Measurements from ENCODE around the gene KRT13.

Gene KRT13

DNA sequence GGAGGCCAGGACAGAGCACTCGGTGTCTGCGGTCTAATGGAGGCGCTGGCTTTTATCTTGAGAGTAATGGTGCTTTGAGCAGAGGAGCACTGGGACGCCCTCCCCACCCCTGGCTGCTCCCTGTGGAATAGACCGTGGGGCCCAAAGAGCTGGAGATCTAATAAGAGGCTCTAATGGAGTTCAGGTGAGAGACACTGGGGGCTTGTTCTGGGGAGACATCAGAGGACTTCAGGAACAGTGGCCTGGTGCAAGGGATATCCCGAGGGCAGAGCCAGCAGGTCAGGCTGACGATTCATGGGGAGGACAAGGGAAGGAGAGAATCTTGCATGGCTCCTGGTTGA lies 32.2 kb upstream of the KRT13 start:
- no peak for DNase-seq (ENCODE audit: low spot score)

DNA sequence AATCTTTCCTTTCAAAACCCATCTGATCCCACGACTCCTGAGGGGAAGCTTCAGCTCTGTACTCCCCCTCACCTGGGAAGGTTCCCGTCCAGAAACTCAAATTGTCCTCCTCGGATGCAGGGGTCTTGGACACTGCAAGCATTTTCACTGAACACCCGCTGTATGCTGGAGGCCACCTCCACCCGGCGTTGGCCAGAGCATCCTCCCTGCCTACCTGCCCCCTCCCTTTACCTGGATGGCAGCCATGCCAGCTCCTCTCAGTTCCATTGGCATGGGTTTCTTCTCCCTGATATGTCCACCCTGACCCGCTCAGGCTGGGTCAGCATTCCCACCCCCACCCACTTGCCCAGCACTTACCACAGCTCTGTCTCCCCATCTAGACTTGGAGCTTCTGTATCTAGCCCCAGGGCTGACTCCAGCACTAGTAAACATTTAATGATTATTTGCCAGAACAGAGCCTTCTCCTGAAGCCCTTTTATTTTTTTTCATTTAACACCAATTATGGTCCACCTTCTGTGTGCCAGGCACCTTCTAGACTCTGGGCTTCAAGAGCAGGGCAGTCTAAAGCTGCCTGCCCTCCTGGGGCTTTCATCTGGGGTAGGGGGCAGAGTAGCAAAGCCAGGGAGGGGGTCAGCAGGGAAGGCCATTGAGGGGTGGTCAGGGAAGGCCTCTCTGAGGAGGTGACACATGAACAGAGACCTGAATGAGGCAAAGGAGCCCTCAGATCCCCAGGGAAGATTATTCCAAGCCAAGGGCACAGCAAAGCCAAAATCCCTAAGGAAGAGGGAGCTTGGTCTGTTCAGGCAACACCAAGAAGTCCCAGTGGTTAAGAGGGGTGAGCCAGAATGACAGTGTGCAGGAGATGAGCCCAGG lies 31.6 kb upstream of the KRT13 start:
- DNase-seq (ENCODE audit: low spot score), result no peak

DNA sequence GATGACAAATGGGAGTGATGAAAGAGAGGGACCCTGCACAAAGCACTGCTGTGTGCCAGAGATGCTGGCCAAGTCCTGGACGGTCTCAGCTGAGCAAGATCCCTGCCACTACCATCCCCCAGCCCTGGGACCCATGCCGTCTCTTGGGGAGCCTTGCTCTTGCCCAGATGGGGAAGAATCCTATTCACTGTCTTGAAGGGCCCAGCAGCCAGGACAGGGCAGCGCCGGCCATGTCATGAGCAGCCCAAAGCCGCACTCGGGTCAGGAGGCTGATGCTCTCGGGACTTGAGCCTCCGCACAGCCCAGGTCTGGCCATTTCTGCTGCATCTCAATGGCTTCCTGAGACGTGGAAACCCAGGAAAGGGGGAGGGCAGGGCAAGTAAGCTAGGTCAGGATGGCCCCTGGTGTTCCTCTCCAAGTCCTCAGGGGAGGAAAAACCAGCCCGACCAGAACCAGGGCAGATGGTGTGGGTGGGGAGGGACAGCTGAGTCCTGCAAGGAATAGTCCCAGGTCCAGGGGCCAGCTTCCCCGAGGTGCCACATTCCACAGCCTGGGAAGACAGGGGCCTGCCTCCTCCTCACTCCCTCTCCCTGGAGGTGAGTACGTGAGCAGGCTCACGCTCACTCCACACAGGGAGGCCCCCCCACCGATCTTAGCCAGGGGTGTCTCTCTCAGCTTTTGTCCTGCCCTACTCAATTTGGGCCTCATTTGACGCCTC lies 30.5 kb upstream of the KRT13 start:
- no peak for DNase-seq (ENCODE audit: low spot score)

DNA sequence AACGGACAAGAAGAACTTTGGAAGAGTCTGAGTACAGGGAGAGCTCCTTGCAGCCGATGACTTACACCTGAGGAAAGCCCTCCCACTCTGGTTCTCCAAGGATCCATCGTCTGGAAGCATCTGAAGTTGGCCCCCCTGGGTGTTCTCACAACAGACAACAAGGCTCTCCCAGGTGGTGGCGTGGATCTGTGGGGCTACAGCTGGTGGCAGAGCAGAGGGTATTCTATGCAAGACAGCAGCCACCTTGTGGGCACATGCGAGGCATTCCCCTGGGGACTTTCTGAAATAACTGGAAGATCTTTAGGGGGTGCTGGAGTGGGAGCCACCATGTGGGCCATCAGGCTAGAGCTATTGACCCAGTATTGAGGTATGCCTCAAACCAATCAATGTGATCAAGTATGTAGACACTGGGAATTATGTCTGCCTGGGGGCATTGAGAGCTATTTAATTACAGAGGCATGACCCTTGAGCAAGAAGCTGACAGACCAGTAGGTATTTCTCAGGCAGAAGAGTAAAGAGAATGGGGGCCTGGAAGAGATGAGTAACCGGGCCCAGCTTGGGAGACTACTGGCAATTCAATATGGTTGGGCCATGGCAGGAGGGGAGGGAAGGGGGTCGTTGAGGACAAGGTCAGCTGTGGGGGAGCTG lies 29.6 kb upstream of the KRT13 start:
- no peak for DNase-seq (ENCODE audit: low spot score)

DNA sequence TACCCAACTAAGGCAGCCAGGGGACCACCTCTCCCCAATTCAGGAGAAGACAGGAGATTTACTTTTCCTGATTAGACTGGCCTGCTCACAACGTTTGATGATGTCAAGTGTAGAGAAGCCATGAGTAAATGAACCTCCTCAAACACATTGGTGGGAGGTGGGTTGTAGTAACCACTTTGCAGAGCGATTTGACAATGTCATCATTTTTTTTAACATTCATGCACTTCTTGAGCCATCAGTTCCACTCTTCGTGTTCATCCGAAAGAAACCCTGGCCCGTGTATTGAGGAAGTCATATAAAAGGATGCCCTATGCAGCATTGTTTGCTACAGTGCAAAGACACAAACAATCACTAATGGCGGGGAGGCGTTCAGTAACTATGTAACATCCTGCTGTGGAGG lies 28.2 kb upstream of the KRT13 start:
- DNase-seq (ENCODE audit: low spot score), result no peak

DNA sequence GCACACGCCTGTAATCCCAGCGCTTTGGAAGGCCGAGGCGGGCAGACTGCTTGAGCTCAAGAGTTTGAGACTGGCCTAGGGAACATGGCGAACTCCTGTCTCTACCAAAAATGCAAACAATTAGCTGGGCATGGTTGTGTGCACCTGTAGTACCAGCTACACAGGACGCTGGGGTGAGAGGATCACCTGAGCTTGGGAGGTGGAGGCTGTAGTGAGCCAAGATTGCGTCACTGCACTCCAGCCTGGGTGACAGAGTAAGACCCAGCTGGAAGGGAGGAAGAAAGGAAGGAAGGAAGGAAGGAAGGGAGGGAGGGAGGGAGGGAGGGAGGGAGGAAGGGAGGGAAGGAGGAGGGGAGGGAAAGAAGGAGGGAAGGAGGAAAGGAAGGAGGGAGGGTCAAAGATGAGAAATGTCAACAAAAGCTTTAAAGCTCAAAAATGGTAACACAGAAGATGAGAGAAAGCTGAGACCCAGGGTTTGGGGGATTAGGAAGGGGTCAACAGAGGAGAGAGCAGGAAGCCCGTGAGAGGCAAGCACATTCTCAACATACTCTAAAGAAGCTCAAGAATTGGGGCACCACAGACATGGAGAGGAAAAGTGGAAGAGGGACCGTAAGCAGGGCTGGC lies 27.6 kb upstream of the KRT13 start:
- DNase-seq (ENCODE audit: low spot score), result no peak

DNA sequence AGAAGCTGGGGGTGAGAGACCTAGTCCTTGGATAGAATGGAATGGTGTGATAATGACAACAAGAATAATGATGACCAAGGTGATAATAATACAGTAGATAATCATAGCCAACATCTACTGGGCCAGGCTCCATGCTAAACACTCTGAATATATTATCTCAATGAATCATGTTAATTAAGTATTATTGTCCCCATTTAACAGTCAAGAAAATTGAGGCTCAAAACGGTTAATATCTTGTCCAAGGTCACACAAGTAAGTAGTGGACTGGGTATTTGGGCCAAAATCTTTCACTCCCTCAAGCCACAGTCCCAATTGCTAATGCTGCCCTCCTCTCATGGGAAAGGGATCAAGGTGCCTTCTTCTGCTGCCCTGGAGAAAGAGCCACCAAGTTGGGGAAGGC lies 26.6 kb upstream of the KRT13 start:
- no peak for DNase-seq (ENCODE audit: low spot score)

DNA sequence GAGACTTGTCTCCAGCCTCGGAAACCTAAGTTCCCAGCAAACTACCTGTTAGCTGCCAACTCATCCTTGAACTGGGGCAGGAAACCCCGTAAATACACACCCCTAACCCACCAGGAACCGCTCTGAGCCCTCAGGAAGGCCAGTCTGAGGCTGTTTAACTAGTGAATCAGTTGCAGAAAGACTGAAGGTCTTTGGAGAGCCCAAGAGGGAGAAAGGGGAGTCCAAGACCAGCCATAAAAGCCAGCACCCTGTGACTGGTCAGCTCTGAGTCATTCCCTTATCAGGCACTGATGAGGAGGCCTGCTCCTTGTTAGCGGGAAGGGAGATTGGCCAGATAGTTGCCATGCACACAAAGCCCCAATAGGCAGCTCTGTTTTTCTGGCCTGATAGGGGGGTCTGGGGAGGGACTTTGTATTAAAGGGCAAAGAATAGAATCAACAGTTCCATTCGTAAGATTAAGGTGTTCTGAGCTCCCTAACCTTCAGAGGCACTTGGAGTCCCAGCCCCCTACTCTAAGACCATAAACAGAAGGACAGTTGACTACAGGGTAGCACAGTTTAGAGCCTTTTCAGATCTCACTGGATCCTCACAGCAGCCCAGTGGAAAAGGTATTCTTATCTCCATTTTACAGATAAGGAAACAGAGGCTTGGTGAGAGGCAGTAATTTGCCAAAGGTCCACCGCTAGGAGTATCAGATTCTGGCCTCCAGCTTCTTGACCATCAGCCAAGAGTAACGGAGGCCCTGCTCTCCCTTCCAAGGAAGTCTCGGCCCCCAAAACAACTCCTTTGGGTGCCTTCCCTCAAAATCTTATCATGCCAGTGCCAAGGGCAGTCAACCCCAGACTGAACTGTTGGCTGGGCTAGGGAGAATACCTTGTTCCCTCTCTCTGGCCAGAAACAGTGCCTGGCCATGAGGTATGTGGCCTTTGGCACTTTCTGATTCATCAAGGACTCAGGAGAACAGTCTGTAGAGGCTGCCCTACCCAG lies 24.9 kb upstream of the KRT13 start:
- DNase-seq (ENCODE audit: low spot score), result peak; percentile 44

DNA sequence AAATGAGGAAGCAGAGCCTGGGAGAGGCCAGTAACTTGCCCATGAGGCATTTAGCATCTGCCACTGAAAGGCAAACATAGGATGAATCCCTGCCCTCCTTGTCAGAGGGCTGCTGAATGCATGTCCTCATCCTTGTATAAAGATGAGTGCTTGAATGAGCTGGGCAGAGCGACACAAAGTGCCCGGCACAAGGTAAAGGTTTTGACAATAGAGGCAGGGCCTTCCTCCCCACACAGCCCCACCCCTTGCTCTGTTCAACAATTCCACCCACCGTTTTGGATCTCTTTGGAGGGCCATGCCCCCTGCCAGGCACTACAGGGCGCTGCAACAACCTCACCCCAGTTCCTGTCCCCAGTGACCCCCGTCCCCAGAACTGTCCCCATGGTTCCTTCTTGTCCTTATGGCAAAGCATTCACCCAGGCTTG lies 24.1 kb upstream of the KRT13 start:
- DNase-seq (ENCODE audit: low spot score), result no peak

DNA sequence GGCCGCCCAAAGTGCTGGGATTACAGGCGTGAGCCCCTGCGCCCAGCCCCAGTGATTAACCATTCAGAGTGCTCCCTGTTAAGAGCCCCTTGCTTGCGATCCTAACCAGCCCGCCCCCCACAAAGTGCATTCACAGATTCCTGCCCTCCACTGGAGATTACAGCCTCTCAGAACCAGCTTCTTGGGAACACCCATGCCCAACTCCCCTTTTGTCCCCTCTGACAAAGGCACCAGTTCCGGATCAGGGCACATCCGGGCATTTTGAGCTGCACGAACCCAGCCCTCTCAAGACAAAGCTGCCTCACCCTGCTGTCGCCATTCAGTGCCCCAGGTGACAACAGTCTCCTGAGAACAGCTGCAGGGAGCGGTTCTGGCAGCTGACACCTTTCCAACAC lies 23.5 kb upstream of the KRT13 start:
- DNase-seq (ENCODE audit: low spot score), result no peak

DNA sequence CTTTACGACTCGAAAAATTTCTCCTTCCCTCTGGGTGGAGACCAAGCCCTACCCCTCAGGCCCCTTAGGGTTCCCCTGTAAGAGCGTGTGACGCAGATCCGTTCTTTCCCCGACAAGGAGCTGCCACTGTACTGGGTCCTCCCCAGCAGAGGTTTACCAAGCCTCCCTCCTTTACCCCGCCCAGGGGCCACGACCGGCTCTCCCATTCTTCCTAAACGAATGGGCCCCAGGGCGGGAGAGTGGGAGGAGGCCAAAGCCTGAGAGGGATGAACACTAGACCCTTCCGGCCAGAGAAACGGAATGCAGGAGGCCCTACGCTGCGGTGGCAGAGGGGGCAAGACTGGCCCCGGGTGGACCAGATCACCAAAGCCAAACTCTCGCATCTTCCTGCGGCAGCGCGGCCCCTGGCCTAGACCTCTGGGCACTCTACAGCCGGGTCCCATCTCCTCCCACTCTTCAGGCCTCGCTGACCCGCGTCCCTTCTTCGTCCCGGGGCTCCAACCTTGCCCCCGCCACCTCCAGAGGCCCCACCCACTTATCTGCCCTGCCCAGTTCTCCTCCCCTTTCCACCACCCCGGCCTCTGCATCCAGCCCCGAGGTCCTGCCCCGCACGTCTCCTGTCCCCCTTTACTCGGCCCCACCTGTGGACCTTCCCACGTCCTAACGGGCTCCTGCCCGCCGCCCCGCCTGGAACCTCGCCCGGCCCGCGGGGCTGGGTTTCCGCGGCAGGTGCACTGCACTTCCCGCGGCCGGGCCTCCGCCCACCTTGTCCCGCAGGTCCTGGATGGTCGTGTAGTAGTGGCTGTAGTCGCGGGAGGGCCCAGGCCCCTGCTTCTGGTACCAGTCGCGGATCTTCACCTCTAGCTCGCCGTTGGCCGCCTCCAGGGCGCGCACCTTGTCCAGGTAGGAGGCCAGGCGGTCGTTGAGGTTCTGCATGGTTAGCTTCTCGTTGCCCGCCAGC lies 21.9 kb upstream of the KRT13 start:
- no peak for DNase-seq (ENCODE audit: low spot score)

DNA sequence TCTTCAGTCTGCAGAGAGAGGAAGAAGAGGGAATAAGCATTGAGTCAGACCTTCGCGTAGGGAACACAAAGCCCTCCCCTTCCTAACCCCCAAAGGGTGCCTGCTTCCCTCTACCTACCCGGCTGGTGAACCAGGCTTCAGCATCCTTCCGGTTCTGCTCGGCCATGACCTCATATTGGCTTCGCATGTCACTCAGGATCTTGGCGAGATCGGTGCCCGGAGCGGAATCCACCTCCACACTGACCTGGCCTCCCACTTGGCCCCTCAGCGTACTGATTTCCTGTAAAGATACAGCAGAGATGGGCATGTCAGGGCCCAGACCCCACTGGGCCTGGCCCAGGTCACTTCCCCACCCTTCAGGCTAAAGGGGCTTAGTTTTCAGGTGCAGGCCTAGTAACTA lies 18.8 kb upstream of the KRT13 start:
- no peak for DNase-seq (ENCODE audit: low spot score)

DNA sequence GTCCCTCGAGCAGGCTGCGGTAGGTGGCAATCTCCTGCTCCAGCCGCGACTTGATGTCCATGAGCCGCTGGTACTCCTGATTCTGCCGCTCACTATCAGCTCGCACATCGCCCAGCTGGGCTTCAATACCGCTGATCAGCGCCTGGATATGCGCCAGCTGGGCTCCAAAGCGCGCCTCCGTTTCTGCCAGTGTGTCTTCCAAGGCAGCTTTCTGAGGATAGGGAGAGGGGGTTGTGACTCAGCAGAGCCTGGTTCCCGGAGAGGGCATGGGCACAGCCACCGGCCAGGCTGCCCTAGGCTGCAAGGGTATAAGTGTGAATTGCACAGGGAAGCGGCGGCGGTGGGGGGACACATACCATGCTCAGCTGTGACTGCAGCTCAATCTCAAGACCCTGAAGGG lies 18.4 kb upstream of the KRT13 start:
- DNase-seq (ENCODE audit: low spot score), result no peak

DNA sequence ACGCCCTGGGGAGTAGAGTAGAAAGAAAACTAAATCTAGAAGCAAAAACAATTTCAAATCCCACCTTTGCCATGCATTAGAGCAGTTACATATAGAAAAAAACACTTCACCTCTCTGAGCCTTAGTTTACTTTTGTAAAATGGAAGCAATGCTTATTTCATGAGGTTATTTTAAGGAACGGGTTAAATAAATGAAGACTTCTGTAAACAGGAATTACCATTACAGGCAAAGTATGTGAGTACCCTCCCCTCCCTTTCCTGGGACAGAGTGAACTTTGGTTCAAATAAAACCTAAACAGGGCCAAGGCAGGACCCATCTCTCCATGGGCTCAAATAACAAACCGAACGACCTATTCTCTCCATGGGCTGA lies 17.8 kb upstream of the KRT13 start:
- DNase-seq (ENCODE audit: low spot score), result no peak

DNA sequence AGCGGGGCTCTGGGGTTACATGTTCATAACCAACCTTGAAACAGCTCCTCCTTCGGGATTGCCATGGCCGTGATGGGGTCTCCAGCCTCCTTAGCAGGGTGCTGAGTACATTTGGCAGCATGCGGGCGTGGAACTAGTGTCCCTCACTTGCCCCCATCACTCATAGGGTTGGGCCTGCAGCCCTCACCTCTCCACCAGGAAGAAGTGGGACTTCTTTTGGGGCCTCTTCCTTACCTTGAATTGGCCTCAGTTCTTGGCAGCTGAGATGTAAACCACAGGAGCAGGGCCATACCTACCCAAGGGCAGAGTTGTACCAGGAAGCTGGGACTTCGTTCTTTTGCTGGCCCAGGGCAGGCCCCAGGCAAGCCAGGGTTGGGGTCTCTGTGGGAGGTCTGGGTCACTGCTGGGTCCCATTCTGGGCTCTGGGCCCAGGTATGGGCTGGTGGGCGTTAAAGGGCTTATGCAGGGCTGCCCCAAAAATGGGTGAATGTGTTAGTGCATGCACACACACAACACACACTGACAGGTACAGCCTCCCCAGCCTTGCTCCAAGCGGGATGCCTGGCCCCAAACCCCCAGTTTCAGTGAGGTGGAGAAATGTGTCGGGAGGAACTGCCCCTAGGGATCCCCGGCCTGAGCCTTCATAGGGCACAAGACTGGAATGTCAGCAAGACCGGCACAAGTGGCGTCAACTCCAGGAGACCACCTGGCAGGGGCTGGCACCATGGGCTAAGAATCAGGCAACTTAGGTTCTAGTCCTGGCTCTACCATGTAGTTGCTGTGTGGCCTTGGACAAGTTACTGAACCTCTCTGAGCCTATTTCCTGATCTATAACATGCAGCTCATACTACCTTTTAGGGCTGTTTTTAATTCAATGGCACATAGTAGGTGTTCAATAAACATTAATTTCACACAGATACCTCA lies 17.2 kb upstream of the KRT13 start:
- DNase-seq (ENCODE audit: low spot score), result no peak

DNA sequence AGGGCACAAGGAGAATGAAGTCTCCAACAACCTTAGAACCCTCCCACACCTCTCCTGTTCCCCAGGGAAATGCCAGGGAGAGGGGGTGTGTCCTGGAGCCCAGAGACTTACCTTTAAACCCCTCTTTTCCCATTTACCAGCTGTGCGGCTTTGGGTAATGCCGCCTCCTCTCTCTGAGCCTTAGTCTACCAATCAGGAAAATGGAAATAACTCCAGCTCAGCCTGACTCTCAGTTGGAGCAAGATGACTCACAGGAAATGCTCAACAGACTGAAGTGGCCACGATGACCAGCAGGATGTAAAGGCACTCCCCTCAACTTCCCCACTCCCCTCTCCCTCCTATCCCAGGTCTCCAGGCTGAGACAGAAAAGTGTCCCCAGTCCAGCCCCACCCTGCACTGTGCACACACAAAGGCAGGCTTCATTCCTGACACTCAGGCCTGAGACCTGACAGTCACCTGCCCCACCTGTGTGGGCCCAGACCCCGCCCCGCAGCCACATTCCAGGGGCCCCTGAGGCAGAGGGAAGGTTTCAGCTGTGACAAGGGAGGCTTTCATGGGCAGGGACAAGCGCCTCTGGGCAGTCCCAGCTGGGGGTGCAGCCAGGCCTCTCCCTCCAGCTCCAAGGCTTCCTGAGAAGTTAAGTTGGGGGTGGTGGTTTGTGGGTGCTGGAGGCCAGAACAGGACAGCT lies 16.3 kb upstream of the KRT13 start:
- DNase-seq (ENCODE audit: low spot score), result no peak

DNA sequence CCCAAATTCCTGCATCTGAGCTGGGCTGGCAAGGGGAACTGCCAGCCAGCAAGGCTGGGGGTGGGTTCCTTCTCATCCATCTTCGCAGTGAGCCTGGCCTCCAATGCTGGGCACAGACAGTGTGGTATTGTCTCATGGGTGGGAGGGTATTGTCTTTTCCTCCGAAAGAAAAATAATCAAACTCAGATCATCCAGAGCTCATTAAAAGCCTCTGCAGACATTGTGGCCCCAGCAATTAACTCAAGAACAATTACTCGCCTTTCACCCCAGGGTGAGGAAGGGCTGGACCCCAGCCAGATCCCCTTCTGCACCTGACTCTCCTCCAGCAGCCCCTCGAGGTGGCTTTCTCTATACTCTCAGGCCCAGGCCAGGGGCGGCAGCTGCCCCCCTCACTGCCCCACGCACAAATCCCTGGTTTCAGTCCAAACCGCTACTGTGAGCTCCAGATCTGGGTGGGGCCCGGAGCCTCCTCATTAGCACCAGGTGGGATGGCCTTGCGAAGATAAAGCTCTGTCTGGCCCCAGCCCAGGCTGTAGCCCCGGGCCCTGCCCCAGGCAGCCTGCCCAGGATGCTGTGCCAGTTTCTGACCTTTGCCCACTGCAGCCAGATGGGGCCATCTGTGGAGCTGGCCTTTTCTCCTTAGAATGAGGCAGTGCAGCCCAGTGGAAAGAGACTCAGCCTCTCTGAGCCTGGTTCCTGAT lies 15.6 kb upstream of the KRT13 start:
- no peak for DNase-seq (ENCODE audit: low spot score)

Data from HuH-7 (cell line).